Endothelial cell of umbilical vein (primary cell): Measurements from ENCODE around the gene ZNF496.

Experiments
- CTCF ChIP-seq, 2 donors: IDR thresholded peaks; 1 replicate in 1 of 2; 2 replicates in 1 of 2; pipeline ENCODE4 v1.5.1; 2011; ENCODE audit warnings: low read length in 2 of 2, mild to moderate bottlenecking in 2 of 2, moderate library complexity in 2 of 2, control low read depth in 1 of 2, inconsistent platforms in 1 of 2, low read depth in 1 of 2; ENCODE audit not compliant: insufficient read depth in 1 of 2; ENCODE audit errors: extremely low read depth in 1 of 2
- EZH2 ChIP-seq: IDR thresholded peaks from 2 replicates; pipeline ENCODE4 v1.6.1; 2012; ENCODE audit warnings: borderline replicate concordance, low read depth, mild to moderate bottlenecking, moderate library complexity, low read length, inconsistent platforms; ENCODE audit not compliant: severe bottlenecking
- JUN ChIP-seq: IDR thresholded peaks from 2 replicates; pipeline ENCODE4 v1.6.1; 2011; ENCODE audit warnings: borderline replicate concordance, low read depth; ENCODE audit not compliant: insufficient read length, insufficient read depth
- MAX ChIP-seq: IDR thresholded peaks from 2 replicates; pipeline ENCODE4 v1.6.1; 2011; ENCODE audit not compliant: insufficient read depth, insufficient read length
- POLR2A ChIP-seq: IDR thresholded peaks from 2 replicates; pipeline ENCODE4 v1.6.1; 2012; ENCODE audit warnings: low read depth, mild to moderate bottlenecking, control low read depth, low read length

- TF ChIP-seq POLR2A (no peak), CTCF (IDR thresholded peaks at IDR 0.05; ENCODE audit: extremely low read depth in 1 of 2, insufficient read depth in 1 of 2, low read depth in 1 of 2, low read length in 2 of 2) (no peak), MAX (no peak), EZH2 (no peak), JUN (no peak)
These were observed 33.4 kb upstream of the ZNF496 start for GRCh38 chr1:247365023-247365422.
